DOHH2 (cell line): ENCODE measurements around the gene YIF1B.

Experiments
- H3F3A ChIP-seq: fragments of 200-600 bp; sonication (generic), shearing (Covaris generic); 2 replicates; pipeline ENCODE4 v1.6.0; 2016; ENCODE audit warnings: antibody characterized with exemption, mild to moderate bottlenecking; ENCODE audit not compliant: control insufficient read depth, insufficient read depth
- H3K27ac ChIP-seq: fragments of 200-600 bp; sonication (generic); 2 replicates; pipeline ENCODE4 v1.5.1; 2014; ENCODE audit warnings: low read depth, mild to moderate bottlenecking, low read length, moderate library complexity
- H3K27me3 ChIP-seq: fragments of 200-600 bp; sonication (generic); 2 replicates; pipeline ENCODE4 v1.6.1; 2014; ENCODE audit warnings: mild to moderate bottlenecking, low read length, mixed read lengths; ENCODE audit not compliant: control insufficient read depth
- H3K36me3 ChIP-seq: fragments of 200-600 bp; sonication (generic); 2 replicates; pipeline ENCODE4 v1.6.1; 2014; ENCODE audit warnings: mild to moderate bottlenecking, low read length, moderate library complexity, mixed read lengths; ENCODE audit not compliant: control insufficient read depth
- H3K4me1 ChIP-seq: fragments of 200-600 bp; sonication (generic); 2 replicates; pipeline ENCODE4 v1.6.1; 2014; ENCODE audit warnings: mild to moderate bottlenecking, low read length, mixed read lengths; ENCODE audit not compliant: control insufficient read depth
- H3K4me2 ChIP-seq: fragments of 200-600 bp; sonication (generic); 2 replicates; pipeline ENCODE4 v1.6.0; 2014; ENCODE audit warnings: mild to moderate bottlenecking, low read length, moderate library complexity
- H3K4me3 ChIP-seq: fragments of 200-600 bp; sonication (generic); 2 replicates; pipeline ENCODE4 v1.5.1; 2014; ENCODE audit warnings: mild to moderate bottlenecking, low read length, mixed read lengths
- H3K79me2 ChIP-seq: fragments of 200-600 bp; sonication (generic); 2 replicates; pipeline ENCODE4 v1.6.1; 2014; ENCODE audit warnings: mild to moderate bottlenecking, low read length, mixed read lengths; ENCODE audit not compliant: control insufficient read depth
- H3K9me2 ChIP-seq: fragments of 200-600 bp; sonication (generic); replicated peaks from 2 replicates; pipeline ENCODE4 v1.6.1; 2014; ENCODE audit warnings: mild to moderate bottlenecking, low read length, mixed read lengths; ENCODE audit not compliant: control insufficient read depth
- H3K9me3 ChIP-seq: fragments of 200-600 bp; sonication (generic); 2 replicates; pipeline ENCODE4 v1.6.1; 2014; ENCODE audit warnings: antibody characterized with exemption, low read length, mixed read lengths; ENCODE audit not compliant: control insufficient read depth, insufficient read depth
- H4K20me1 ChIP-seq: fragments of 200-600 bp; sonication (generic); 2 replicates; pipeline ENCODE4 v1.6.0; 2014; ENCODE audit warnings: low read depth, mild to moderate bottlenecking, antibody characterized with exemption, low read length, moderate library complexity; ENCODE audit not compliant: control insufficient read depth, insufficient read depth
- EZH2phosphoT487 ChIP-seq: fragments of 200-600 bp; sonication (generic); IDR thresholded peaks from 2 replicates; pipeline ENCODE4 v1.6.1; 2017; ENCODE audit warnings: borderline replicate concordance, mild to moderate bottlenecking, antibody characterized with exemption, low read length, moderate library complexity, mixed read lengths
- TF ChIP-seq, protein P1 (sequence below): fragments of 200-600 bp; sonication (generic); IDR thresholded peaks from one replicate; pipeline ENCODE4 v1.5.1; 2014; ENCODE audit warnings: antibody characterized with exemption, mild to moderate bottlenecking, low read depth, low read length; ENCODE audit not compliant: poor library complexity, severe bottlenecking

Gene YIF1B

DNA sequence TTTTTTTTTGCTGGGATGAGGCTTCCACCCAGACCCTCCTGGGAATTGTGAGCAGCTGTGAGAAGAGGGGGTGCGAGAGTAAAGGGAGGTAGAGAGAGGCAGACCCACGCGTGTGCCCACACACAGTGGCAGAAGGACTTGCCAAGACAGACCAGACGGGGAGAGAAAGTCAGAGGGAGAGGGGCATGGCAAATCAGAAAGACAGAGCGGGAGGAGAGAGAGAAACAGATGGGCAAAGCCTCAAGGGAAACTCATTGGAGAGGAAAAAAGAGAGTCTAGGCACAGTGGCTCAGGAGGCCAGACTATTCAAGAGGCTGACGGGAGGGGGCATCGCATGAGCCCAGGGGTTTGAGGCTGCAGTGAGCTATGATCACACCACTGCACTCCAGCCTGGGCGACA is 36.9 kb upstream of the YIF1B start:
- no peak for TF ChIP-seq EZH2phosphoT487
- TF ChIP-seq, protein P1, sequence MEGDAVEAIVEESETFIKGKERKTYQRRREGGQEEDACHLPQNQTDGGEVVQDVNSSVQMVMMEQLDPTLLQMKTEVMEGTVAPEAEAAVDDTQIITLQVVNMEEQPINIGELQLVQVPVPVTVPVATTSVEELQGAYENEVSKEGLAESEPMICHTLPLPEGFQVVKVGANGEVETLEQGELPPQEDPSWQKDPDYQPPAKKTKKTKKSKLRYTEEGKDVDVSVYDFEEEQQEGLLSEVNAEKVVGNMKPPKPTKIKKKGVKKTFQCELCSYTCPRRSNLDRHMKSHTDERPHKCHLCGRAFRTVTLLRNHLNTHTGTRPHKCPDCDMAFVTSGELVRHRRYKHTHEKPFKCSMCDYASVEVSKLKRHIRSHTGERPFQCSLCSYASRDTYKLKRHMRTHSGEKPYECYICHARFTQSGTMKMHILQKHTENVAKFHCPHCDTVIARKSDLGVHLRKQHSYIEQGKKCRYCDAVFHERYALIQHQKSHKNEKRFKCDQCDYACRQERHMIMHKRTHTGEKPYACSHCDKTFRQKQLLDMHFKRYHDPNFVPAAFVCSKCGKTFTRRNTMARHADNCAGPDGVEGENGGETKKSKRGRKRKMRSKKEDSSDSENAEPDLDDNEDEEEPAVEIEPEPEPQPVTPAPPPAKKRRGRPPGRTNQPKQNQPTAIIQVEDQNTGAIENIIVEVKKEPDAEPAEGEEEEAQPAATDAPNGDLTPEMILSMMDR = no peak
- H3K9me2 ChIP-seq = no peaks in the 10 kb centered on the region

DNA sequence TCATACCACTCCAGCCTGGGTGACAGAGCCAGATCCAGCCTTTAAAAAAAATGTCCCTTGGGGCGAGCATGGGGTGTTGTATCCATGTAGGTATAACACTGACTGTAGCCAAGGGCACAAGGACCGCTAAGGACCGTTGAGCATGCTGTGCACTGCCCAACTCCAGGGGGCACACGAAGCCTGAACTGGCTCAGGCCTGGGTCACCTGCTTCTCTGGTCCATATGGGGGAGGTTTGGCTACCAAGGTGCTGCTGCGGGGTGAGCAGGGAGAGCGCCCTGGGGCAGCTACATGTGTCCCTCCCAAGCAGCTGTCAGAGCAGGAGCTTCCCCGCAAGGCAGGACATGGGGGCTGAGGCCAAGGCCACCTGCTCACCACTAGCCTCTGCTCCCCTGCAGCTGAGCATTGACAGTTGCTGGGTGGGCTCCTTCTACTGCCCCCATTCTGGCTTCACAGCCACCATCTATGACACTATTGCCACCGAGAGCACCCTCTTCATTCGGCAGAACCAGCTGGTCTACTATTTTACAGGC is 36.2 kb upstream of the YIF1B start:
- Histone ChIP-seq H3K4me2 (no peak overlapping the region), H3K9me3 (no peaks in the 10 kb centered on the region), H3K36me3 (no peaks in the 10 kb centered on the region), H3K79me2 (no peaks in the 10 kb centered on the region), H3K9me2 (no peaks in the 10 kb centered on the region), H3K27me3 (peaks cover 10% of the 10 kb centered on the region), H3F3A (no peaks in the 10 kb centered on the region), H4K20me1 (no peaks in the 10 kb centered on the region), H3K27ac (no peak overlapping the region), H3K4me3 (no peak overlapping the region), H3K4me1 (no peaks in the 10 kb centered on the region)
- no peak for TF ChIP-seq EZH2phosphoT487
- TF ChIP-seq, protein P1 = no peak

More for the DNA sequence above, 36.9 kb upstream of the YIF1B start:
- Histone ChIP-seq H3K27me3 (peaks cover 10% of the 10 kb centered on the region), H3K4me3 (no peak overlapping the region), H3K9me3 (no peaks in the 10 kb centered on the region), H3K27ac (no peak overlapping the region), H3K4me1 (no peaks in the 10 kb centered on the region), H3K4me2 (no peak overlapping the region), H3K79me2 (no peaks in the 10 kb centered on the region), H4K20me1 (no peaks in the 10 kb centered on the region), H3F3A (no peaks in the 10 kb centered on the region), H3K36me3 (no peaks in the 10 kb centered on the region)

DNA sequence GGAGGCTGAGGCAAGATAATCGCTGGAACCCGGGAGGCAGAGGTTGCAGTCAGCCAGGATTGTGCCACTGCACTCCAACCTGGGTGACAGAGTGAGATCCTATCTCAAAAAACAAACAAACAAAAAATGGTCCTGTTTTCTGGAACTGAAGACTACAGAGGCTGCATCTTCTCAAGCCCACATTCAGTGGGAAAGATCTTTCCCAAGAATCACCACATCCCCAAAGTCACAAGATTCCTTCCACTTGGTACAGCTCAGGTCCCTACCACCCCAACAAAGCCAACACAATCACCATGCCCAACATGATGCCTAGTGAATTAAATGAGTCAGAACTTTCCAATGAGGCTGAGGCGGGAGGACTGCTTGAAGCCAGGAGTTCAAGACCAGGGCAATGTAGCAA is 35.1 kb upstream of the YIF1B start:
- no peaks in the 10 kb centered on the region for H3K9me2 ChIP-seq
- no peak overlapping the region for H3K27ac ChIP-seq
- no peak for TF ChIP-seq EZH2phosphoT487
- H3K79me2 ChIP-seq = no peaks in the 10 kb centered on the region
- H3K4me3 ChIP-seq = no peak overlapping the region
- no peaks in the 10 kb centered on the region for H3K4me1 ChIP-seq
- H3K9me3 ChIP-seq = no peaks in the 10 kb centered on the region
- H4K20me1 ChIP-seq = no peaks in the 10 kb centered on the region
- no peak overlapping the region for H3K4me2 ChIP-seq
- peaks cover under 1% of the 10 kb centered on the region; the same call in 1 of the 2 replicates for H3K27me3 ChIP-seq
- no peaks in the 10 kb centered on the region for H3F3A ChIP-seq
- H3K36me3 ChIP-seq = no peaks in the 10 kb centered on the region

DNA sequence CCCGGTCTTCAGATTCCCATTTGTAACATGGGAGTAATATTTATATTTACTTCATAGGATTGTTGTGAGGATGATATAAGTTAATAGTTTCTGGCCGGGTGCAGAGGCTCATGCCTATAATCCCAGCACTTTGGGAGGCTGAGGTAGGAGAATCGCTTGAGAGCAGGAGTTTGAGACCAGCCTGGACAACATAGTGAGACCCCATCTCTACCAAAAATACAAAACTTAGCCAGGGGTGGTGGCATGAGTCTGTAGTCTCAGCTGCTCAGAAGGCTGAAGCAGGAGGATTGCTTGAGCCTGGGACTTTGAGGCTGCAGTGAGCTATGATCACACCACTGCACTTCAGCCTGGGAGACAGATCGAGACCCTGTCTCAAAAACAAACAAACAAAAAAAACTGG is 31.1 kb upstream of the YIF1B start:
- Histone ChIP-seq H3K79me2 (no peaks in the 10 kb centered on the region), H3K27me3 (no peaks in the 10 kb centered on the region), H3K27ac (no peak overlapping the region), H3K9me2 (no peaks in the 10 kb centered on the region), H4K20me1 (no peaks in the 10 kb centered on the region), H3F3A (no peaks in the 10 kb centered on the region), H3K4me1 (no peaks in the 10 kb centered on the region), H3K36me3 (no peaks in the 10 kb centered on the region), H3K4me2 (no peak overlapping the region), H3K9me3 (no peaks in the 10 kb centered on the region), H3K4me3 (no peak overlapping the region)
- TF ChIP-seq, protein P1 = no peak
- TF ChIP-seq EZH2phosphoT487 = no peak
